IMR-90 (cell line): Measurements from ENCODE around the gene RNASE7.

ENCODE experiments used
- MXI1 ChIP-seq: IDR thresholded peaks from 2 replicates; pipeline ENCODE4 v1.6.1; 2012; ENCODE audit warnings: low read depth, mild to moderate bottlenecking, low read length, moderate library complexity, borderline replicate concordance
- POLR2A ChIP-seq: IDR thresholded peaks from 2 replicates; pipeline ENCODE4 v1.6.1; 2012; ENCODE audit warnings: mild to moderate bottlenecking, low read depth, low read length
- RAD21 ChIP-seq: IDR thresholded peaks from 2 replicates; pipeline ENCODE4 v1.6.1; 2012; ENCODE audit warnings: low read length, improper control_type of control experiment
- TF ChIP-seq, protein P1 (sequence below): conservative IDR thresholded peaks from 2 replicates; pipeline ENCODE4 v1.5.1; 2012; ENCODE audit warnings: mild to moderate bottlenecking, low read depth, low read length, improper control_type of control experiment
- TF ChIP-seq, protein P2 (sequence below): fragments of 150-350 bp; IDR thresholded peaks from 2 replicates; pipeline ENCODE4 v1.6.1; 2017; ENCODE audit warnings: mild to moderate bottlenecking, antibody characterized with exemption, low read length, low read depth

GRCh38 chr14:21063479-21063878 is 21.3 kb downstream of the RNASE7 start:
- TF ChIP-seq RAD21 = no peak; the same call in 1 of the 2 replicates
- TF ChIP-seq, protein P1, sequence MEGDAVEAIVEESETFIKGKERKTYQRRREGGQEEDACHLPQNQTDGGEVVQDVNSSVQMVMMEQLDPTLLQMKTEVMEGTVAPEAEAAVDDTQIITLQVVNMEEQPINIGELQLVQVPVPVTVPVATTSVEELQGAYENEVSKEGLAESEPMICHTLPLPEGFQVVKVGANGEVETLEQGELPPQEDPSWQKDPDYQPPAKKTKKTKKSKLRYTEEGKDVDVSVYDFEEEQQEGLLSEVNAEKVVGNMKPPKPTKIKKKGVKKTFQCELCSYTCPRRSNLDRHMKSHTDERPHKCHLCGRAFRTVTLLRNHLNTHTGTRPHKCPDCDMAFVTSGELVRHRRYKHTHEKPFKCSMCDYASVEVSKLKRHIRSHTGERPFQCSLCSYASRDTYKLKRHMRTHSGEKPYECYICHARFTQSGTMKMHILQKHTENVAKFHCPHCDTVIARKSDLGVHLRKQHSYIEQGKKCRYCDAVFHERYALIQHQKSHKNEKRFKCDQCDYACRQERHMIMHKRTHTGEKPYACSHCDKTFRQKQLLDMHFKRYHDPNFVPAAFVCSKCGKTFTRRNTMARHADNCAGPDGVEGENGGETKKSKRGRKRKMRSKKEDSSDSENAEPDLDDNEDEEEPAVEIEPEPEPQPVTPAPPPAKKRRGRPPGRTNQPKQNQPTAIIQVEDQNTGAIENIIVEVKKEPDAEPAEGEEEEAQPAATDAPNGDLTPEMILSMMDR = no peak
- no peak for TF ChIP-seq POLR2A
- TF ChIP-seq, protein P2, sequence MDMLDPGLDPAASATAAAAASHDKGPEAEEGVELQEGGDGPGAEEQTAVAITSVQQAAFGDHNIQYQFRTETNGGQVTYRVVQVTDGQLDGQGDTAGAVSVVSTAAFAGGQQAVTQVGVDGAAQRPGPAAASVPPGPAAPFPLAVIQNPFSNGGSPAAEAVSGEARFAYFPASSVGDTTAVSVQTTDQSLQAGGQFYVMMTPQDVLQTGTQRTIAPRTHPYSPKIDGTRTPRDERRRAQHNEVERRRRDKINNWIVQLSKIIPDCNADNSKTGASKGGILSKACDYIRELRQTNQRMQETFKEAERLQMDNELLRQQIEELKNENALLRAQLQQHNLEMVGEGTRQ = no peak
- no peak for TF ChIP-seq MXI1
